HEK293T (cell line): ENCODE measurements around the gene QSOX1.

Source experiments
- ARNT ChIP-seq: fragments of 450-650 bp; IDR thresholded peaks from 2 replicates; pipeline ENCODE4 v1.6.1; 2017; ENCODE audit warnings: mild to moderate bottlenecking
- BHLHE40 ChIP-seq: fragments of 450-650 bp; IDR thresholded peaks from 2 replicates; pipeline ENCODE4 v1.6.1; 2016; ENCODE audit warnings: mild to moderate bottlenecking, moderate library complexity, borderline replicate concordance
- FOXK2 ChIP-seq: fragments of 450-650 bp; IDR thresholded peaks from 2 replicates; pipeline ENCODE4 v1.6.1; 2016; ENCODE audit warnings: mild to moderate bottlenecking
- FOXM1 ChIP-seq: fragments of 450-650 bp; IDR thresholded peaks from 2 replicates; pipeline ENCODE4 v1.6.1; 2017; ENCODE audit warnings: mild to moderate bottlenecking, borderline replicate concordance
- L3MBTL2 ChIP-seq: fragments of 450-650 bp; conservative IDR thresholded peaks from 2 replicates; pipeline ENCODE4 v1.6.1; 2016; ENCODE audit warnings: mild to moderate bottlenecking
- SP1 ChIP-seq: fragments of 450-650 bp; IDR thresholded peaks from 2 replicates; pipeline ENCODE4 v1.6.1; 2017
- TARDBP ChIP-seq: fragments of 450-650 bp; IDR thresholded peaks from 2 replicates; pipeline ENCODE4 v1.6.1; 2016
- ZNF384 ChIP-seq: fragments of 450-650 bp; IDR thresholded peaks from 2 replicates; pipeline ENCODE4 v1.6.1; 2016

DNA sequence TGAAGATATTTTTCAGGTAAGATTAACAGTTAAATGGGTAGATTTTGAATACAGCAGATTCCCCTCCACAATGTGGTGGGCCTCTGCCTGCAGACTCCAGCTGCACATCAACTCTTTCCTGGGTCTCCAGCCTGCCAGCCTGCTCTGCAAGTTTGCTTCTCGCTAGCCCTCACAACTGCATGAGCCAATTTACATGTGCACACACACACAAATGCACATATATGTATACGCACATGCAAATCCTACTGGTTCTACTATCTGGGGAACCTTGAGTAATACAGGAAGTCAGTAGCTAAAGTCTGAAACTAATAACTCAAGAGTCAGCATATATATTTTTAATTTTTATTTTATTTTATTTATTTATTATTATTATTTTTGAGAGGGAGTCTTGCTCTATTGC is 34.8 kb upstream of the QSOX1 start:
- TF ChIP-seq L3MBTL2 (no peak), ZNF384 (no peak), SP1 (no peak), FOXM1 (no peak), TARDBP (no peak), ARNT (no peak), FOXK2 (no peak), BHLHE40 (no peak)
